ENCODE measurements around the gene MSI2.
A peak's percentile ranks its signal among the peaks of the same experiment; 100 is the strongest.

The MSI2 gene

DNA sequence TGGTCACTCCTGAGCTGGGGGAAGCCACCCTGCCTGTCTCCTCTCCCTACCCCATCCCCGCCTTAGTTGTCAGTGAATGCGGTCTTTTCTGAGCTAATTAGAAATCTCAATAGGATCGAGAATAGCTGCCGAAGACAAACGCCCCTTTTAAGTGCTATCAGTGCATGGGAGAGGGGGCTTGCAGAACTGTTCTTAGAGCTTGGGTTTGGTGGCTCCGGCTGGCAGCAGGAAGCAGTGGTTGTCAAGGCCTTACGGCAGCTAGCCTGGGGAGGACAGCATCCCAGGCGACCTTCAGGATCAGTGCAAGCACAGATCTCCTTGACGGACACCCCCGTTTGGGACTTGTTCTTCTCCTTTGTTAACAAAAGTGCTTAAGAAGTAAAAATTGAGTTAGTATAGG lies 293.7 kb downstream of the MSI2 start:
- no peak for DNase-seq

DNA sequence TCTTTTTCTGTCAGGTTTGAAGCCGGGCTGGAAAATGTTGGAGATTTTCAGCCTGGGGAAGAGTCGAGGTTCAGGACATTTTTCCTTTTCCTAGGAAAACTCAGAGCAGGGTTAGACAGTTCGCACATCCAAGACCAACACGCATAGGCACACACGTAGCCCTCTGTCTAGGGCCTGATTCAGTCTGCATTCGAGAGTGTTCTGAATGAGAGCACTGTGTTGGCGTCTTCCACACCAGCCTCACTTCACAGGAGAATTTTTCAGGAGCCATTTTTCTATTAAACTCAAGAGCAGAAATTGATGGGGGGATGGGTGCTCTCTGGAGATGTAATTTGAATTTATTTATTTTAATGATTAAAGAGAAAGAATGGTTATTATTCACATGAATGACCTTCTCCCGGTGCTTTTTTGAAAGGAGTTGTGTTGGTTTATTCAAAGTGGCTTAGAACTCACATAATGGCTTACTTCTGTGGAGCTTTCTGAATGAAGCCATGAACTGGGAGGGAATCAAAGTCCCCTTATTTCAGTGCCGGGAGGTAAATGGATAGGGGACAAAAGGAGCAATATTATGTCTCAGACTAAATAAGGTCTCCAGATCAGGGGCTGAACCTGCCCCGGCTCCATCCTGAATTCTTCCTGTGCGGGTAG lies 294.5 kb downstream of the MSI2 start:
- DNase-seq = no peak

DNA sequence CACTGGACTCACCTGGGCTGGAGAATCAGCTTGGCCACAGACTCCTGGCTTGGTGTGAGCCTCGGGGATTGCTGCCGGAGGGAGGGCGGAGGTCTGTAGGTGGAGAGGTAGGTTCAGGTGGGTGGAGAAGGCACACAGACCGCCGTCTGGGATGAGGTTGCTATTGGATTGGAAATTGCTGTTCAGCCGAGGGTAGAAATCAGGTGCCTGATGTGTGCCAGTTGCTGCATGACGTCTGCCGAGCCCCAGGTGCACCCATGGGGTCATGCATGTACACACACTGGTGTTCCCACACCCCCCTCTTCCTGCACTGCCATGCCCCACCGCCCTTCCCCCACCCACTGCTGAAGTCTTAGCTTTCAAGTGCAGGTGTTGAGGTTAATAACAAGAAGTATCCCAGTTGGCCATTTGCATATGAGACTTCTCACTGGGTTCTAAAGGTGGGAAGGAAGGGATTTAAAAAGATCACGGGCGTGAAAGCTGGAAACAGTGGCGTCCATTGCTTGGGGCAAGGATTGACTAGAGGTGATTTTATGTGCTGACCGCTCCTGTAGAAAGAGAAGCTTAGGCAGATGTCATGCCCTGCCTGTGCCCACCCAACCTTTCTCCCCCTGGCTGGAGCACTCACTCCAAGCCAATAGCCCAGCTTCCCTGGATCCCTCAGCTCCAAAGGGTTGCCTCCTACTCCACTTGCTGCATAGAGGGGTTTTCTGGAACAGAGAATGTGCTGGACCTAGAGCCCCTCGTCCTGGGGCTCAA lies 295.2 kb downstream of the MSI2 start:
- no peak for DNase-seq

DNA sequence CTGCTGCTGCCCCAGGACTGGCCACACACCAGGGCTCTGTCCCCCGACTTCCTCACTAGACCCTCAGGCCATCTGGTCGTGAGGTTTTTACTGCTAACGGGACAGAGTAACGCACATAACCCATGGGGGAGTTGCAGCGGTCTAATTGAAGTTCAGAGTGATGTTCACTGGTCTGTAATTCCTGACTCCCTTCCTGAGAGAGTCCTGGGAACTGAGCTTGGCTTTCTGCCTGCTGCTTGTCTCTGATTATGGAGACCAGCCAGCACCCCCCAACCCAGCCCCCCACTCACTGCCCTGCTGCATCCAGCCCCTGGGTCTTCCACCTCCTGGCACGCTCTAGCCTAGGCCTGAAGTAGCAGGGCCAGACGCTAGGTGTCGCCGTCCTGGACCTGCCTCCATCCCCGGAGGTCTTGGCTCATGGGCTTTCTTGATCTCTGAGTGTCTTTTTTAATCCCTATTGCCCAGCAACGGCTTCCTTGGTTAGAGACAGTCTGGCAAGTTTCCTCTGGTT lies 295.8 kb downstream of the MSI2 start:
- DNase-seq = peak; percentile 90

DNA sequence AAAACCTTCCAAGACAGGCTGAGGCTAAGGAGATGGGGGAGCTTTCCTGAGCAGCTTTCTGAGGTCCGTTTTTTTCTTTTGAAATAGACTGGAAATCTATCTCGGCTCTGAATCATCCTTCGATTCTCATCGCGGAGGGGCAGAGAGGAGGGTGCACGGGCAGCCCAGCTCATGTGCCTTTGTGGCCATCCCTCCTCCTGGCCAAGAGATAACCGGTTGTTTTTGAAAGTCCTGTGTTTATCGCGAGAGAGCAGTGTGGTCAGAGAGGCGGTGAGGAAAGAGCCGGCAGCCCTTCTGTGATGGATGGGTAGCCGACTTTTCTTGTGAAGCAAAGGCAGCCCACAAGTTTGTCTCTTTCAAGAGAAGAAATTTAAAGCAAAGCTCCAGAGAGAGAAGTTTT lies 297.2 kb downstream of the MSI2 start:
- no peak for DNase-seq

DNA sequence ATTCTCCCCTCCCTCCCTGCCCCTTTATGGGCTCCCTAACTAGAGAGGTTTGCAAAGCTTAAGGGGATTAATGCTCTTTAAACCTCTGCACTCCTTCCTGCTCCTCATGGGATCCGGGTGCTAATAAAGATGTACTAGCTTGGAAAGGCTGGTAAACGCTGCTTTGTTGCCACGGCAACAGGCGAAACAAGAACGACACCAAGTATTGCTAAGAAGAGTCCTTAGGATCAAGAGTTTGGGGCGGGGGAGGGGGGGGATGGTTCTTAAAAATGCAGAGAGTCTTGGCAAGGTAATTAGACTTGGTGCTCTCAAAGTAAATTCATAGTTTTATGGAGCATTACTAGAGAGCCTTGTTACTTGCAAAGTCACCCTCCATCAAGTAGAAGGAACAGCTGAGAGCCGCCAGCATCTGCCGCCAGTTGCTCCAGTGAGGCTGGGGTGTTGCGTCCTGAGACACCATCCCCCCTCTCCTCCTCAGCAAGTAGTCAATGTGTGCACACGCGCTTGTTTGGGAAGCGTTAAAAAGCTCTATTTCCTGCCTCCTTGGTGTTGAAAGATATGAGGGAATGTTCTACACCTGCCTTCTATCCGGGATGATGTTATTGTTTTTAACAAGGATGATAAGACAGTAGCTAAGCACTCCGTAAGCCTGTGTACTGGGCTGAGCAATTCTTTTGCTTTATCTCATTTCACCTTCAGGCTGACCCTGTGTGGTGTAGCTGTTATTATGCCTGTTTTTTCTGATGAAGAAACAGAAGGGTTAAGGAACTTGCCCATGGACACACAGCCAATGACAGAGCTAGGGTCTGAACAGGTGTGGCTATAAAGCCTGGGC lies 297.9 kb downstream of the MSI2 start:
- DNase-seq = no peak

DNA sequence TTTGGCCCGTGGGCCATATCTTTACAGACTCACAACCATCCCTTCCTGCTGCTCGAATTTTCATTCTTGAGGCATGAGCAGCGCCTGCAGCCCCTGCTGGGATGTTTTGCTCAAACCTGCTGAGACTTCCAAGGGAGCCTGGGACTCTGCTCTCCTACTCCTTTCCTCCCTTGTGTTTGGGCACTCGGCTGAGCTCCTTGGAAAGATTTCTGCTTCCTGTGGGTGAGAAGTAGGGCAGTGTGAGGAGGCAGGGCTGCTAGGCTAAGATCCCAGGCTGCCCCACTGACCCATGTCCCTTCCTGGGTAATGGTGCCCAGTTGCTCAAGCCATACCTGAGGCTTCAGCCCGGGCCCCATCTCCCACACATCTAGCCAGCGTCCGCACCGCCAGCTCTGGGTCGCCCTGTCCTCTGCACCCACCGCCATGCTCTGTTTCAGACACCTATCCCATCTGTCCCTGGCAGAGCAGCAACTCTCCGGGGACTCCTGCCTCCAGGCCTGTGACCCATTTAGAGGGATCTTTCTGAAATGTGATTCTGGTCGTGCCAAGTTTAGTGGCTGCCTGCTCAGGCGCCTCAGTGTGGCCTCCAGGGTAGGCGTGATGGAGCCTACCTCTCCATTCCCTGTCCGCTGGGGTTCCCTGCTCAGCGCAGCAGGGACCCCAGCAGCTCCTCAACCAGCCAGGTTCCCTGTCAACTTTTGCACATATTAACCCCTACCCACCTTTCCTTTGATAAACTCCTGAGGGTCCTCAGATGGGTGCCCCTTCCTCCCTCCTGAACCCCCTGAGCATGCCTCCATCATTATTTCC lies 298.7 kb downstream of the MSI2 start:
- DNase-seq = peak; percentile 69

DNA sequence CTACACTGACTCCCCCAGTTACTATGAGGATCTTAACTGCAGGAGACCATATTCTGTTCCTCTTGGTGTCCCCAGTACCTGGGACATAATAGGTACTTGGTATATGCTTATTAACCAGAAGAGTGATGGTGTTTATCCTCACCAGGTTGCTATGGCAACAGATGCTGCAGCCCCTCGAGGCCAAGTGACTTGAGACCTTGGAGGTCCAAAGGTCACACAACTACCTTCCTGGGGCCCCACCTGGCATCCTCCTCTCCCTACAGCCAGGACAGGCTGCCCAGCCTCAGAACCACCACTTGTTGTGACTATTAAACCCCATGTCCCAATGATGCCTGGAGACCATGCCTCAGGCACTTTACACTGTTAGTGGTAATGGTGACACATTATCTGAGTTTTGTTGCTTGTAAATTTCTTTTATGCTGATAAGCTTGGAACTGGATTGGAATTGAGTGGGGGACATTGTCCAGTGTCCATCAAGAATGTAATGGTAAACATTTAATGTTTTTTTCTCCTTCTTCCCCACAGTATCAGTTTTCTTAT lies 299.4 kb downstream of the MSI2 start:
- DNase-seq = no peak

DNA sequence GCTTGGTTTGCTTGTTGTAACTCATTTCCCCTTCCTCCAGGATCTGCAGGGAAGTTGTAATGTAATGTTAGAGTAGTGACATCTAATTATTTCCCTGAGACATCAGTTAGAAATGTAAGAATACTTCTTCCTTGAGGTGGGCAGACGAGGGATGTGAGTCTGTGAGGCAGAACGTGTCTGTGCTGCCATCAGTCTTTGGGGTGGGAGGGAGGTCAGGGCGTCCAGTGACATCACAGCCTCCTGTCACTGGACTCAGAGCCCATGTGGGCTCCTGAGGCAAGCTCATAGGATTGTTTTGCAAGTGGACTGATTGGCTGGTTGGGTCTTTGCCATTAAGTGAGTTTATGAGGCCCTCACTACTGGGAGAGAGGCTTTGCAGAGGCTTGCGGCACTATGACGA lies 300.0 kb downstream of the MSI2 start:
- no peak for DNase-seq

DNA sequence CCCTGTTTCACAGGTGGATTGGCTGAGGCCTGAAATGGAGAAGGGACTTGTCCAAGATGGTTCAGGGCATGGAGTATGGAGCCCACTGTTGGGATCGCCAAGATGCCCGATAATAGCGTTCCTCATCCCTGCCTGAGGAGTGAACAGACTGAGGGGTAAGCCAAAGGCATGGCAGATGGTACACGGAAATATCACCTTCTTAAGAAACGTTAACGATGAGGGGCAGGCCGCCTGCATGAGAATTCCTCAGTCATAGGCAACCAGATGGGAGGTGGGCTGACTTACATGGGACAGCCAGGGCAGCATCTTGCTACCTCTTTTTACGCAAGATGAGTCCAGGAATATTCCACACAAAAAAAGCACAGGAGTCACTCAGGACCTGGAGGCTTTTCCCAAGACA lies 300.7 kb downstream of the MSI2 start:
- DNase-seq = no peak

DNA sequence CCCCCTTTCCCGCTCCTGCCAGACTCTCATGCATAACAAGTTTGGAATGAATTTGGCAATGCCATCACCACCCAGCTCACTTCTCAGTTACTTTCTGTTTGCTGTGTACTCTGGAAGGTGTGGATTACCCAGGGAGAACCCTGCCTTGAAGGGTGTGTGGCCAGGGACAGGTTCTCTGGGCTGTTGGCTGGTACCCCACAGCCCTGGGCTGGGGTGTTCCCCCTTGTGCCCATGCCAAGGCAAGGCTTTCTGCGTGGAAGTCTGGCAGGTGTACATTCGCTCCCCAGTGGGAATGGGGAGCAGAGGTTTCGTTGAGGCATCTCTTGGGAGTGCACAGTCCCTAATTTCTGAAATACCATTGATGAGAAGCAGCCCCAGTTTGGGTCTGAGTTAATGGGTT lies 301.1 kb downstream of the MSI2 start:
- DNase-seq = no peak

DNA sequence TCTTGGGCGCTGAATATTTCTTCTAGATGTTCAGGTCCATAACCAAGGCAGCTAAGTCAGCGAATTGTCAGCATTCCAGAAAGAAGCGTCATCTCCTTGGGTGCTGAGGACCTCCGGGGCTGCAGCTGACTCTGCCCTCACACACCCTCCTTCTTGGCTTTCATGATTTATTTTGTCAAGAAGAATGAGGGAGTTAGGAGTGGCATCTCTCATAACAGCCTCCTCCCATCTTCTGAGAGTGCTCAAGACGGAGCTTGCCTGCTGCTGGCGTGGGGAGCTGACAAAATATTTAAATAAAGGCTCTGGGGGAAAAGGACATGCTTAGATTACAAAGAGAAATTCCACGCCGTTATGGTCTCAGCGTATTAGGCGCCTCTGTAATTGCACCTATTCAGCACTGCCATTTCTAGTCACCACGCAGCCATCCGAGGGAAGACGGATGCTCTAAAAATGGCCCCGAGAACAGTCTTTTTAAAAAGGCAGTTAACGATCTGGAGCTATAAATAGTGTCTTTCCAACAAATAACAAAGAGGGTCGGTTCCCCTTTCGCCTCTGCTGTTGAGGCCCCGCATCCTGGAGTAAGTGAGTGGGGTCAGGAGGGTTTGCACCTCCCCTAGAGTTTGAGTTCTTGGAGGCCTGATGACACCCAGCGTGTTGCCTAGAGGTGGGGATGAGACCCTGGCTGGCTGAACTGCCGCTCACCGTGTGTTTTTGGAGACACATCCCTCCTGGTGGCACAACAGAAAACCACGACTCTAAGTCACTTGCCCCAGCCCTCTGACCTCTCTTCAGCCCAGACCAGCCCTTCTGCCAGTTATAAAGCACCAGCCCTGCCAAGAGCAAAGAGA lies 301.7 kb downstream of the MSI2 start:
- DNase-seq = no peak

DNA sequence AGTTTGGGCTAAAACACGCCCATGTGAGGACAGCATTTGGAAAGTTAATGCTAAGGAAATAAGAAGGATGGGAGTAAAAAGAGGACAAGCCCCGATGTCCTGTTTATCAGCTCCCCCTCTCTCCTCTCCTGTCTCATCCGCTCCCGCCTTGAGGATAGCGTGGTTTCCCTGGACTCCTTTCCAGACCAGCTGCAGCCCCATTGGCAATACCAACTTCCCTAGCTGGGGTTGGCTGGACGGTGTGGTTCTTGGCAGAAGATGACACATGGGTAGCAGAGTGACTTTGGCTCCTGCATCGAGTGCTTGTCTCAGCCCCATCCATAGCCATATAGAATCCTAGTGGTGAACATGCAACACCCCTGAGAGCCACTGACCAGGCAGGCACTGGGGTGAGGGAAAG lies 302.9 kb downstream of the MSI2 start:
- DNase-seq = no peak

DNA sequence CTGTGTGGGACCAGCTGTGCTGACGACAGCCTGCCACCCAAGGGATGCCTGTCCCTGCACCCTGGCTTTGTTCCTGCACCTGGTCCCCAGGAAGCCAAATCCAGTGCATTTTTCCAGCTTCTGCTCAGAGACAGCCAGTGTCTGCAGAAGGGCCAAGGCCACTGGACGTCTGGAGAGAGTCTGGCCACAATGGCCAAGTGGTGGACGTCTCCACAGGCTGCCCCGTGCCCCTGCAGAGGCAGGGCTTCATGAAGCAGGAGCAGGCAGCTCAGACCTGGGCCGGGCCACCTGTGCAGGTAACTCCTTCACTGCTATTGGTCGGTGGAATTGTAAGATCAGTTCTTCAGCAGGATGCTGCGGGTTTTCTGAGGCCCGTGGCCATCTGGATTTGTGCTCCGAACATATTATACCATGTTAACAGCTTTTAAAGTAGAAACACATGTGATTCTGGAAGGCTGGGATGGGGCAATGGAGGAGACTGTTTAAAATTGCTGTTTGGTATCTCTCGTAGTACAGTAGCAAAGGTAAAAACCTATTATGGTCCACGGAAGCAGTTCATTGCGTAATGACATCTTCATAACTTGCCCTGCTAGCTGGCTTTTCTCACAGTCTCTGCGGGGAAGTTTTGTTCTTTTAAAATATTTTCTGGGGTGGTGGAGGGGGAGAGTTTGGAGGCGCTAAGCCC lies 303.5 kb downstream of the MSI2 start:
- no peak for DNase-seq

DNA sequence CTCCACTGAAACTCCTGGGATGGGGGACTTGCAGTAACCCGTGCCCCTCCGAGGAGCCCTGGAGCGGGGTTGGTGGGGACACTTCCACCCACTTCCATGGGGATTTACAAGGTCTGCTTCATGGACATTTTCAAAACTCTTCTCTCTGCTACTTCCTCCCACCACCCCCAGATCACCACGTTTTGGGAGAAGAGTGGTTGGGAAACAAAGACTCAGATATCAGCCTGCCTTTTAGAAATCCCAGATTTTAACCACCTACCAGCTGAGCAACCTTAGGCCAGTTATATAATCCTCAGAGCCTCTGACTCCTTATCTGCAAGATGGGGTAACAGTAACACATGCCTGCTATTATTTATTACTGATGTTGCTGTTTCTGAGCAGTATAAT lies 304.0 kb downstream of the MSI2 start:
- no peak for DNase-seq

DNA sequence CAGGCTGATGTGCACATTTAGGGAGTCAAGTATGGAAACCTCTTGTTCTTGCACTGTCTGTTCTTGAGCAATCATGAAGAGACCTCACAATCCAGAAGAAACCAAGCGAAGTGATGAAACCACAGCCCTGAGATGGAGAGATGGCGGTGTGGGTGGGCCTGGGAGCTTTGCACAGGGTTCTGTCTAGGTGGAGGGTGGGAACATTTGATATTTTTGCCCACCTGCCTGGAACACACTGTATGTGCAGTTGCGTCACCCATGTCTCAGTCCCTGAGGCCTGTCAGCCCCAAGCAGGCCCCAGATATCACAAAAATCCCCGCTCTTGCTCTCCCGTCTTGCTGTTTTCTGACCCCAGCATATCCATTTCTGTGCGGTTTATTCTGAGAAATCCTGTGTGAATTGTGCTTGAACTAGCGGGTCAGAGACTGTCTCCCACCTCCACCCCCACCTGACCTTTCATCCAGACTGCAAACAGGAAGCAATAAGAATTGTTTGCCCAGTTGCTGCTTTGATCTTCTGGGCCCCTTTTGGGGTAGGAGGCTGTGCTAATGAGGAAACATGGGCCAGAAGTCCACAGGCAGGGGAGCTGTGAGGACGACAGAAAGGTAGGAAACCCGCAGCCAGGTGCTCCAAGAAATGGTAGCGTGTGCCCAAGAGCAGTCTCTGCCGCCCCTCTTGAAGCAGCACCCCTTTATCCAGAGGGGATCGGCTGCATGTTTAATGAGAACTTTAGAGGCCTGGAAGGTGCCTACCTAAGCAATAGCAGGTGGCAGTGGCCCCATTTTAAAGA lies 304.9 kb downstream of the MSI2 start:
- no peak for DNase-seq

DNA sequence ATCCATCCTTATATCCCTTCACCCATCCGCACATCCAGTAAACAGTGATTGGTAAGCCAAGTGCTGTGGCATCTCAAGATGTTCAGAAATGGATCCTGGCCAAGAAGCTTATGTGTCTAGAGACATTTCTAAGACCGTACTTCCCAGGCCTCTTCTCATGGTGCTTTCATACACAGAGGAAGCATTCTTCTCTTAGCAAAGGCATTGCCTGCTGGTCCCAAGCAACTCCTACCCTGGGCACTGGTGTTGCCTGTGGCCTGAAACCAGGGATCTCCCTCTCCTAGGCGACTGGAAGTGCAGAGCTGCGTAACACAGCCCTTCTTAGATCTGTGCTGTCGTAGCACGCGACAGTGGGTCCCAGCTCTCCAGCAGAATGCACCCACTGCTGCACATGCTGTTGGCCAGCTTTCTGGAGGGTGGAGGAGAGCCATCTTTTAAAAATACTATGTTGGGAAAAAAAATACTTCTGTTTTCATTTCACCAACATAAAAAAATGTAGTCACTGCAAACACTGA lies 305.9 kb downstream of the MSI2 start:
- DNase-seq = peak; percentile 89

DNA sequence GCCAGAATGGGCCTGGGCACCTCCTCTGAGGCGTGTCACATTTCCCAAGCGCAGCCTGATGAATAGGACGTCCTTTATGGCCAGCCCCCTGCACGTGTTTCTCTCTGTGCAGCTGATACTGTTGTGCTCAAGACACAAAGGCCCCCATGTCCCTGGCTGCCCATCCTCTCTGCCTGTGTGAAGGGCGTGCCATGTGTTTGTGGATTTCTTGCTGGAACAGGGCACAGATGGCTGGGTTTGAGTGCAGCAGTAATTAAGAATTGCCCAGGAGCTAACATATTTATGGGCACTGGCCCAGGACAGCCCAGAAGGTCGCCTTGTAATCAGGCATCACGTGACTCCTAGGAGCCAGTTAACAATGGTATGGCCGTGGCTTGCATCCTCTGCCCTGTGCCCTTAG lies 307.6 kb downstream of the MSI2 start:
- peak; percentile 99 for DNase-seq

DNA sequence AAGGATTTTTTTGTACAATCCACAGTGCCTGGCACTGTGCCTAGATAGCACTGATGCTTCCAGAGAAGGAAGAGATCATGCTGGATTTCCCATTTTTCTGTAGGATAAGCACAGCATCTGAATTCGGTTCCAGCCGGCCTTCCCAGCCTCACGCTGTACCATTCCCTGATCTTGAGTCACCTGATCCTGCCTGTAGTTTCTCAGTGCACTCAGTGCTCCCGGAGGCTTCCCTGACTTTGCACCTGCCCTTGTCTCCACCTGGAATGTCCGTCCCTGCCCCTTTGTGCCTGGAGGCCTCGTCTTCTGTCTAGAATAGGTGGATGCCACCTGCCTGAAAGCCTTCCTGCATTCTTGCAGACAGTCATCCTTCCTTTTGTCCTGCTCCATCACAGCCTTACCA lies 308.9 kb downstream of the MSI2 start:
- DNase-seq = peak; percentile 79

DNA sequence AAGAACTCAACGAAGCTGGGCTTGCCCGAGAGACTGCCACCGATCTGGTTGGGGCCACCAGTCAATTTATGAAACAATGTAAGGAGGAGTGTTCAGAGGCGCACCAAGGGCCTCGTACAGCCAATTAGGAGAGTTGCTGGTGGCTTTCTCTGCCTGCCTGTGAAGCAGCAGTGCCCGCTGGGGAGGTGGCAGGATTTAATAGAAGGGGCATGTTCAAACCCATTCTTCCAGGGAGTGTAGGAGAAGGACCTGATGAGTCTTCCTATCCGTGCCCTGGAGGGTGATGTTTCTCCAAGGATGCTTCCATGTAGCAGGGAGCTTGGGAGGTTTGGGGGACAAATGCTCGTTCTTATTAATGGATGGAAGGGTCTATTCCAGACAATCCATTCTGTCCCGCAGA lies 310.4 kb downstream of the MSI2 start:
- peak; percentile 96 for DNase-seq

Measured in NCI-H1694 treated with DMSO at 0.1 percent for 48 hours (cell line).